HL-60/S4 treated with phorbol 12-myristate 13-acetate at 8.2 ng/mL for 4 days and 3 days (cell line): ENCODE data around the gene RPS2.
"Not testable (repeated sequence)": the region's sequence is repeated elsewhere in the genome, so short reads cannot be mapped to it uniquely, and the experiment has no call there.

Experiments used
- in situ Hi-C: fragments of 300-500 bp; cut with MboI; formaldehyde crosslinking; loops from 2 replicates; pipeline ENCODE4 v1.15.0; 2022; ENCODE audit warnings: low sequenced_read_pairs

The RPS2 gene

DNA sequence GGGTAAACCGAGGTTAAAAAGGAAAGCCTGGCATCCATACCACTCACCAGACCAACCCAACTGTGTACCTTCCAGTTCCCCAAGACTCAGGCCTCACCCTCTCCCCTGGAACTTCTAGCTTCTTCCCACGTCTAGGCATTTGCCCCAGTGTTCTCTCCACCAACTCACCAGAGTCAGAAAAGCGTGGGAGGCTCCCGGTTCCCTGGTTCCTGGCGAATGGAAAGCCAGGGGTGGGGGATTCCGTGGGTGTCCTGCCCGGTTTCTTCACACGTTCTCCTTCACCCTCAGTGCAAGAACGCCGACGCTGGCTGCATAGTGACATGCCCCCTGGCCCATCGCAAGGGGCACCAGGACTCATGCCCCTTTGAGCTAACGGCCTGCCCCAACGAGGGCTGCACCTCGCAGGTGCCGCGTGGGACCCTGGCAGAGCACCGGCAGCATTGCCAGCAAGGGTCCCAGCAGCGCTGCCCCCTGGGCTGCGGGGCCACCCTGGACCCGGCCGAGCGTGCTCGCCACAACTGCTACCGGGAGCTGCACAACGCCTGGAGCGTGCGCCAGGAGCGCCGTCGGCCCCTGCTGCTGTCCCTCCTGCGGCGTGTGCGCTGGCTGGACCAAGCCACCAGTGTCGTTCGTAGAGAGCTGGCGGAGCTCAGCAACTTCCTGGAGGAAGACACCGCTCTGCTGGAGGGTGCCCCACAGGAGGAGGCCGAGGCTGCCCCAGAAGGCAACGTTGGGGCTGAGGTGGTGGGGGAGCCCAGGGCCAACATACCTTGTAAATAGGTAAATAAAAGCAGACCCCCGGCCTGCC is 3.7 kb upstream of the RPS2 start:
- in situ Hi-C loops = no loop called here

DNA sequence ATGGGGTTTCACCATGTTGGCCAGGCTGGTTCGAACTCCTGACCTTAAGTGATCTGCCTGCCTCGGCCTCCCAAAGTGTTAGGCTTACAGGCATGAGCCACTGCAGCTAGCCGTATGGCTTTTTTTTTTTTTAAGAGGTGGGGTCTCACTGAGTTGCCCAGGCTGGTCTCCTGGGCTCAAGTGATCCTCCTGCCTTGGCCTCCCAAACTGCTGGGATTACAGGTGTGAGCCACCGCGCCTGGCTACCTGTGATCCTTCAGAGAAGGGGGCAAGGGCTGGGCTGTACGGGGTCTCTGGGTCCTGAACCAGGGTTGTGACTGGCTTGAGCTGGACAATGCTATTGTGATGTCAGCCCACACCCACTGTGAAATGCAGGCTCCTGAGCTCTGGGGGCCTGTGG is 1.8 kb upstream of the RPS2 start, which contains the start of gene RNF151:
RNF151 (plus strand) TSS at position 397 of the 400 bp plus-strand sequence. CDS start 26 bp downstream, outside the sequence.
- in situ Hi-C loops = no loop called here

DNA sequence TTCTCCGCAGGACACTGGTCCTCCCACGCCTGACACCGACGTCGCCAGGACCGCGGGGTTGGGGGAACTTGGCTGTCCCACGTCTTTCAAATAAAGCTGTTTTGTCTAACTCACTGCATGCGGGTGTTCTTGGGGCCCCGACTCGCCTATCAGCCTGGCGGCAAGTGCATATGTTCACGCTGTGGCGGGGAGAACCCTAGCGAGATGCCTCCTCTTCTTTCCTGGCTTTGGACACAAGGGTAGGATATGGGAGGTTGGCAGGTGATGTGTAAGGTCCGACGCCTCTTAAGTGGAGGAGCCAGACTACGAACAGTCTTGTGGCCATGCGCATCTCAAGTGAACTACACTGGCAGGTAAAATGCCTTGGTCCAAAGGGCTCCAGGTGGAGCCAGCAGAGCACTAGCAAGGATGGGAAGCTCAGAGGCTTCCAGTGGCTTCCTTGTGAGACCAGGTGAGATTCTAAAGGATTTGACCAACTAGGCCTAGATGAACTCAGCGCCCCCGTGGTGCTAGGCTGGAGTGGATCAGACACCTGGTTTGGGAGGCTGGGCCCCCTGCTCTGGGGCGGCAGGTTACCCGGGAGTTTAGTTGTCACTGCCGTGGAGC is 873 bp upstream of the RPS2 start:
- in situ Hi-C loops = no loop called here

DNA sequence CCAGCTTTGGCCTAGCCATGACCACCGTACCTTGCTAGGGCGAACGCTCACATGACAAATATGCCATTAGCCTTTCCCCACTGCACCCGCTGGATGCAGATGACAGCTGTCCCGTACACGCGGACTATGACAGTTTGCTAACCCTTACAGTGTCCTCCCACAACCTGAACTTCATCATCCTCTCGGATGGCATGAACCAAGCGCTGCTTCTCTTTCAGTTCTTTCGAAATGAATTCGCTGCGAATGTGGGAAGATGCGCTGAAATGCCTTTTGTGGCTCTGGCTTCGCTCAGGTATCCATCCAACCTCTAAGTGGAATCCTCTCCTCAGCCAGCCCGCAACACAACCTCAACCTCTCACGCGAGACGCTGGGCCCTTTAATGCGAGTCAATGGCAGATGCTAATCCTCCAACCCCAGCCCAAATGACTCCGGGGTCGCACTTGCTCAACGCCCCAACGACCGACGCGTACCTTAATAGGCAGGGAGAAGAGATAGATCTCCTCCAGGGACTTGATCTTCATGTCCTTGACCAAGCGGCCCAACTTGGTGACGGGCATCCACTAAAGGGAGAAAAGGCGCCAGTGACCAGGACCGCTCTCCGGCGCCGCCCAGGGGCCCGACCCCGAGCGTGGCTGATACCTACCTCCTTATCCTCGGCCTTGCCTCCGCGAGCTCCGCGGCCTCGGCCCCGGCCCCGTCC is 670 bp downstream of the RPS2 start:
- in situ Hi-C loops = no loop called here

DNA sequence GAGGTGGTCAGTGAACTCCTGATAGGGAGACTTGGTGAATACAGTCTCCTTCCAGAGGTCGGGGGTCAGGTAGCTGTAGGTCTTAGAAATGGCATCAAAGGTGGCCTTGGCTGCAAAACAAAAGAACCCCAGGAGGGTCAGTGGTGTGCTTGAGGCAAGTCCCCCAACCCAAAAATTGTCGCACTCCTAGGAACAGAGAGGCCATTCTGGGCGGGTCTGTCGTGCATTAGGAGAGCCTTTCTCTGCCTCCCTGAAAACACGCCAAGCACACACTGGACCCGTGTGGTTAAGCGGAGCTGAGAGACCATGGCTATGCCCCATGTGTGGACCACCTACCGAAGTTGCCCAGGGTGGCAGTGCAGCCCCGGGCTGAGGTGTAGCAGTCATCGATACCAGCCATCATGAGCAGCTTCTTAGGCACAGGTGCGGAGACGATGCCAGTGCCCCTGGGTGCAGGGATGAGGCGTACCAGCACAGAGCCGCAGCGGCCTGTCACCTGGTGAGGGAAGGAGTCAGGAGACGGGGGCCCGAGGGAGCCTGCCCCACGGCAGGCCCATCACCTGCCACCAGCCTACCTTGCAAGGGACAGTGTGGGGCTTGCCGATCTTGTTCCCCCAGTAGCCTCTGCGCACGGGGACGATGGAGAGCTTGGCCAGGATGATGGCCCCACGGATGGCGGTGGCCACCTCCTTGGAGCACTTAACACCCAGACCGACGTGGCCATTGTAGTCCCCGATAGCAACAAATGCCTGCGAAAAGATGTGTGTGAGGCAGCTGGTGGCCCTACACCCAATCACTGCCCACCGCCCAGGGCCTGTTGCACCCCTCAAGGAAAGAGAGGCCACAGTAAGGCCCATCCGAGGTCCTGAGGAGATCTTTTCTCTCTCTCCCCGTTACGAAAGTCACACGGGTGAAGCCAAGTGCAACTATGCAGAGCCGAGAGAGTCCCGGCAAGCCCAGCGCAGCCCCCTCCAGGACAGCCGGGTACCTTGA is 2.2 kb downstream of the RPS2 start:
- in situ Hi-C loops = not testable (repeated sequence)

DNA sequence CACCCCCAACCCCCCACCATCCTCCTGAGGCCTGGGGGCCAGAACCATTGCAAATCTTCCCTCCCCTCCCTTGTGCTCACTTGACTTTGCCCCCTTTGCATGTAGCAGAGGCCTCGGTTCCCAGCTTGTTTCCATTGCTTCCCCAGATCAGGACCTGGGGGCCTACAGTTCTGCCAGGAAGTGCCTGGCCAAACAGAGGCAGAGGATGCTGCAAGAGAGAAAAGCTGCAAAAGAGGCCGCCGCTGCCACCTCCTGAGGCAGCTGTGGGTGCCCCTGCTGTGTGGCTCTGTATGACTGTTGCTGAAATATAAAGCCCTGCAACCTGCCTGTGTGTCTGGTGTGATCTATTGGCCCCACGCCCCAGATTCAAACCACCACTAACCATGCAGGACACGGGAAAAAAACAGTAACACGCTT is 3.0 kb downstream of the RPS2 start:
- in situ Hi-C loops = no loop called here

DNA sequence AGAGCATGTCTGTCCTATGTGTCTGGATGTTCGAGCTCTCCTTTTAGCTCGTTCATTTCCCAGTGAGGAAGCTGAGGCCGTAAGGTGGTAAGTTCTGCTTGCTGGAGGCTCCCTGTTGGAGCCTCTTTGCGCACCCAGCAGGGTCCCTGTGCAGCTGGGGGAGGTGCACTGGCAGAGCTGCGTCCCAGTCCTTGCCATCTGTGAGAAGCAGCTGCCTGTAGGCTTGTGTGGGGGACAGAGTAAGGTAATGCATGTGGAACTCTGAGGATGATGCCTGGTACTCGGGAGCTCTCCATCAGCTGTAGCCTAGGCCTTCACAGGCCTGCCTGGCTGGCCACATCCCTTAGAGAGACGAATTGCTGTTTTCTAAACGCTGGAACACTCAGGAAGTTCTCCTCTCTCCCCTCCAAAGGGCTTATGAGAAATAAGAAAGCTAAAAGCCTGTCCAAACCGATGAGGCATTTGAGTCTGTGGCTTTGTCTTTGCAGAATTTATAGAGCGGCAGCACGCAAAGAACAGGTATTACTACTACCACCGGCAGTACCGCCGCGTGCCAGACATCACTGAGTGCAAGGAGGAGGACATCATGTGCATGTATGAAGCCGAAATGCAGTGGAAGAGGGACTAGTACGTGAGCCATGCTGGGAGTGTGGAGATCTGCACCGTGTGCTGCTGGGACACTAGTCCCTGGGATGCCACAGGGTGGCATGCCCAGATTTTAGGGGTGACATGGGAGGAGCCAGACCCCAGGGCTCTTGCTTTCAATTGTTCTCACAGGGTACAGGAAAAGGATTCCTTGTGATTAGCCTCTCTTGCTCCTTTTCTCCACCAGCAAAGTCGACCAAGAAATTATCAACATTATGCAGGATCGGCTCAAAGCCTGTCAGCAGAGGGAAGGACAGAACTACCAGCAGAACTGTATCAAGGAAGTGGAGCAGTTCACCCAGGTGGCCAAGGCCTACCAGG is 3.7 kb downstream of the RPS2 start:
- in situ Hi-C loops = no loop called here

DNA sequence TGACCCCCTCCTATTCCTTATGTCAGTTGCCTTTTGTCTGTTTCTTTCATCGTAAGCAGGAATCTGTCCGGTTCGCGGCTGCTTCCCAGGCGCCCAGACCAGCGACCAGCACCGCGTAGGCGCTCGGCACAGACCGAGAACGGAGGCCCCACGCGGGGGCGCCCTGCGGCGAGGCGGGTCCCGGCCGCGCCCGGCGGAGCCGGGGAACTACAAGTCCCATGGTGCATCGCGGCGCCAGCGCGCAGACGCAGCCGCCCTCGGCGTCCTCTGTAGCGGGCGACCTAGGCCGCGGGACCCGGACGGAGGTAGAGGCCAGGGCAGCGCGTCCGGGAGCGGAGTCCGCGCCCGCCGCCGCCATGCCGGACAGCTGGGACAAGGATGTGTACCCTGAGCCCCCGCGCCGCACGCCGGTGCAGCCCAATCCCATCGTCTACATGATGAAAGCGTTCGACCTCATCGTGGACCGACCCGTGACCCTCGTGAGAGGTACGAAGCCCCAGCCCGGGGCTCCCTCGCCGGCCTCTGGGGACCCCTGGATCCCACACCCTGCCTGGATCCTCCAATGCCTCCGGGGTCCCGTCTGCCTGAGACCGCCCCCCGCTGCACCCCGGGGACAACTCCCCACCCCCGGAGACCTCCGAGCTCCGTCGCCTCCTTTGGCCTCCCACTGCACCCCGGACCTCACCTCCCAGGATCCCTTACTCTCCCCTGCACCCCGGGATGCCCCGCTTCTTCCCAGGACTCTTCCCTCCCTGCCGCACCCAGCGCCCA is 5.2 kb downstream of the RPS2 start, which contains the start of gene NDUFB10:
NDUFB10 (plus strand) TSS at position 270 of the 771 bp plus-strand sequence; CDS start at position 357, 87 bp downstream.
- in situ Hi-C loops = no loop called here

DNA sequence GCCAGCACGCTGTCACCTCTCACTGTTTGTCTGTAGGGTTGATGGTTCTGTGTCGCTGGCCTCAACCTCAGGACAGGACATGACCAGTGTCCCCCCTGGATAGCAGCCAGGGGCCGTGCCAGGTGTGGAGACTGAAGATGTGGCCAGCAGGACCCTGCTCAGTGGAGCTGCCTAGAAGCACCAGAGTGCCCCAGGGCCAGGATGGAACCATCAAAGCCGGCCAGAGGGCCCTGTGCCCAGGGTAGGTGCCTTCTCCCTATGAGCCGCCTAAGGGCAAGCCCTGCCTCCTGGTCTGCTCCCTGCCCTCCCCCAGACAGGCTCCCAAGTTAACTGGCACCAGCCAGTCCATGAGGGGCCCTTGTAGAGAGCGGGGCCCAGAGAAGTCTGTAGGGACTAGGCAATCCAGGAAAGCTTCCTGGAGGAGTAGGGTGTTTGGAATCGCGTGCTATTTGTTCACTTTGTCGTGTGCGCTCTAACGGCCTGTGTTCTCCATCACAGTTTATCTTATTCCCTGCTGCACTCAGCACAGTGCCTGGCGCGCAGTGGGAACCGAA is 5.8 kb downstream of the RPS2 start:
- in situ Hi-C loops = no loop called here

DNA sequence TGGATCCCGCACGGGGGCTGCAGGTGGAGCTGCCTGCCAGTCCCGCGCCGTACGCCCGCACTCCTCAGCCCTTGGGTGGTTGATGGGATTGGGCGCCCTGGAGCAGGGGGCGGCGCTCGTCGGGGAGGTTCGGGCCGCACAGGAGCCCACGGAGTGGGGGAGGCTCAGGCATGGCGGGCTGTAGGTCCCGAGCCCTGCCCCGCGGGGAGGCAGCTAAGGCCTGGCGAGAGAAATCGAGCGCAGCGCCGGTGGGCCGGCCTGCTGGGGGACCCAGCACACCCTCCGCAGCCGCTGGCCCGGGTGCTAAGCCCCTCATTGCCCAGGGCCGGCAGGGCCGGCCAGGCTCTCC is 6.5 kb downstream of the RPS2 start:
- in situ Hi-C loops = not testable (repeated sequence)

DNA sequence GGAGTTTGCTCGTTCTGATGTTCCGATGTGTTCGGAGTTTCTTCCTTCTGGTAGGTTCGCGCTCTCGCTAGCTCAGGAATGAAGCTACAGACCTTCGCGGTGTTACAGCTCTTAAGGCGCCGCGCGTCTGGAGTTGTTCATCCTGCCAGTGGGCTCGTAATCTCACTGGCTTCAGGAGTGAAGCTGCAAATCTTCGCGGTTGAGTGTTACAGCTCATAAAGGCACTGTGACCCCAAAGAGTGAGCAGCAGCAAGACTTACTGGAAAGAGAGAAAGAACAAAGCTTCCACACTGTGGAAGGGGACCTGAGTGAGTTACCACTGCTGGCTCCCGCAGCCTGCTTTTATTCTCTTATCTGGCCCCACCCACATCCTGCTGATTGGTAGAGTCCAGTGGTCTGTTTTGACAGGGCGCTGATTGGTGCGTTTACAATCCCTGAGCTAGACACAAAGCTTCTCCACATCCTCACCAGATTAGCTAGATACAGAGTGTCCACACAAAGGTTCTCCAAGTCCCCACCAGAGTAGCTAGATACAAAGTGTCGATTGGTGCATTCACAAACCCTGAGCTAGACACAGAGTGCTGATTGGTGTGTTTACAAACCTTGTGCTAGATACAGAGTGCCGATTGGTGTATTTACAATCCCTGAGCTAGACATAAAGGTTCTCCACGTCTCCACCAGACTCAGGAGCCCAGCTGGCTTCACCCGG is 7.0 kb downstream of the RPS2 start:
- in situ Hi-C loops = not testable (repeated sequence)

DNA sequence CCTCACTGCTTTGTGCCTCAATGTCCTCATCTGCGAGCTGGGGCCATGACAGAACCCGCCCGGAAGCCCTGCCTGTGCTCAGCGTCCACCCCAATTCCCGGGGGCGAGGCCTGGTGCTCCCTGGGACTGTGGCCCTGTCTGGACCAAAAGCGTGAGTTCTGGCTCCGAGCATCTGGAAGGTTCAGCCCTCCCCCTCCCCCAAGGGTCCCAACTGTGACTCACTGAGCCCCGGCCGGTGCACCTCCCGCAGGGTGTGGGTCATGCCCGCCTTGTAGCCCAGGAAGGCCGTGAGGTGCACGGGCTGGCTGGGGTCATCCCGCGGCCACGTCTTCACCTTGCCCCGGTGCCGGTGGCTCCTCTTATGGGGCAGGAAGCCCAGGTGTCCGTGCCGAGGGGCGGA is 10.9 kb downstream of the RPS2 start:
- in situ Hi-C loops = no loop called here

DNA sequence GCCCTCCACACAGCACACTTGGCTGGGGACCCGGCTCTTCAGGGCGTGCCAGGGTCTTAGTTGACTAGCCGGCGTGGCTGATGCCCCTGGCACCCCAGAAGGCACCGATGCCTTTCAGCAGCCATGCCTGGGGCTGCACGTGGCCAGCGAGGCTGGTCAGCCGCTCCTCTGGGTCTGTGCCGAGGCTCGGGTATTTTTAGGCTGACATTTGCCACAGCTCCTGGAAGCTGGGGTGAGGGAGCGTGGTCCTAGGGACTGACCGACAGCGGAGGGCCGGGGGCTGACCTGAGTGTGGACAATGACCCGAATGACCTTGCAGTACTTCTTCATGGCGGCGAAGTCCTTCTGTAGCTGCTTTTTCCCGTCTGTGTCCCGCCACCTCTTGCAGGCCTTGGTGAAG is 14.1 kb downstream of the RPS2 start:
- in situ Hi-C loops = no loop called here

DNA sequence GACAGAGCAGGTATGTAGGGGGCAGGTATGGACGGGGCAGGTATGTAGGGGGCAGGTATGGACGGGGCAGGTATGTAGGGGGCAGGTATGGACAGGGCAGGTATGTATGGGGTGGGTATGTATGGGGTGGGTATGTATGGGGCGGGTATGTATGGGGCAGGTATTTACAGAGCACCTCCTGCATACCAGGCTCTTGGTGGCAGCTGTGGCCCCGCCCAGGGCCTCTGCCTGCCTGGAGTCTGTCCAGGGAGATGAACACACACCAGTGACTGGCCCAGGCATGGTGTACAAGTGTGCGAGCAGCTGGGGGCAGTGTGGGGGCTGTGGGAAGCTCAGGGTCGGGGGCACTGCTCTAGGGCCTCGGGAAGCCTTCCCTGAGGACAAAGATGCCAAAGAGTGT is 14.6 kb downstream of the RPS2 start:
- in situ Hi-C loops = no loop called here

DNA sequence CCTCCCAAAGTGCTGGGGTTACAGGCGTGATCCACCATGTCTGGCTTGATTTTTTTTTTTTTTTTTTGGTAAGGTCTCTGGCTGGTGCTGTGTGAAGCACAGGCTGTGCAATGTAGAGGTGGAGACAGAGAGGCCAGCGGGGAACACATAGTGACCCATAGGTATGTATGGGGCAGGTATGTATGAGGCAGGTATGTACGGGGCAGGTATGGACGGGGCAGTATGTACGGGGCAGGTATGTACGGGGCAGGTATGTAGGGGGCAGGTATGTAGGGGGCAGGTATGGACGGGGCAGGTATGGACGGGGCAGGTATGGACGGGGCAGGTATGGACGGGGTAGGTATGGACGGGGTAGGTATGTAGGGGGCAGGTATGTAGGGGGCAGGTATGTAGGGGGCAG is 15.1 kb downstream of the RPS2 start:
- in situ Hi-C loops = no loop called here

DNA sequence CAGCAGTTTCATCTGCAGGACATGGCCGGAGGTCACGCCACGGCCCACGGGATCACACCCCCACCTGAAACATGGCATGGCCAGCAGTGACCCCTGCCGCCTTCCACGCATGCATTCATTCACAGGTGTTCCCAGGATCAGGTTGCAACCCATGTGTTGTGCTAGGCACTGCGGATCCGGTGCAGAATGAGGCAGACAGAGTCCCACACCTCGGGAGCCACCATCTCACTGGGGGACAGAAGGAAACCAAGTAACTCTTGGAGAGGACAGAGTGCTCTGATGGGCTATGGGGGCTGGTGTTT is 17.3 kb downstream of the RPS2 start:
- in situ Hi-C loops = no loop called here

DNA sequence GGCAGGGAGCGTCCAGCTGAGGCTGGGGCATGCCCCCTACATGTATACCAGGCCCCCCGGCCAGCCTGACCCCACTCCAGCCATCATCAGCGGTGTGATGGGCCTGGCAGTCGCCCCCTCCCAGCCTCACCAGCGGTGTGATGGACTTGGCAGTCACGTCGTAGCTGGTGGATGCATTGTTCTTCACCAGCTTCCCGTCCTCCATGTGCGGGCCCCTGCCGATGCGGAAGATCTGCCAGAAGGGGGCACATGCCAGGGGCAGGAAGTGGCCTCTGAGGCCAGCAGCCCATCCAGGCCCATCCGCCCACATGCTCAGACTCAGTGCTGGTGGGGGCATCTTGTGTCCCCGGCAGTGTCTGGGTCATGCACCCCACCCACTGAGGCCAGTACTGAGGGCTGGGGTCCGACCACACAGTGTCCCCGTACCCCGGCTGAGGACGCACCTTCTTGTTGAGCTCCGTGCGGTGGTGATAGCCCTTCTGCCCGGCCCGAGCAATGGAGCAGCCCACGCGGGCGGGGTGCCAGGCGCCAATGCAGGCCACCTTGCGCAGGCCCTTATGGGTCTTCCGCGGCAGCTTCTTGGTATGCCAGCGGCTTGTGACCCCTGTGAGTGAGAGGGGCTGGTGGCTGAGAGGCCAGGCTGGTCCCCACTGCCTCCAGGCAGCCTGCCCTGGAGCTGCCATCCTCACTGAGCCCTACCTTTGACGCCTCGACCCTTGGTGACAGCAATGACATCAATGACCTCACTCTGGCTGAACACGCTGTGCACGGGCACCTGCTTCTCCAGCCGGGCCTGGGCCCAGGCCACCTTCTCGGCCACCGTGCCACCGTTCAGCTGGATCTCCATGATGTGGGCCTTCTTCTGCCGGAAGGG is 17.9 kb downstream of the RPS2 start:
- in situ Hi-C loops = no loop called here
